GM12873 (cell line): ENCODE results near the gene LRRC3B.

Source experiments
- TF ChIP-seq, protein P1 (sequence below): IDR thresholded peaks from 2 replicates; pipeline ENCODE4 v1.5.1; 2012; ENCODE audit warnings: low read depth, mild to moderate bottlenecking, moderate library complexity, low read length, control low read depth; ENCODE audit not compliant: insufficient read depth; ENCODE audit errors: missing control alignments

Gene LRRC3B

DNA sequence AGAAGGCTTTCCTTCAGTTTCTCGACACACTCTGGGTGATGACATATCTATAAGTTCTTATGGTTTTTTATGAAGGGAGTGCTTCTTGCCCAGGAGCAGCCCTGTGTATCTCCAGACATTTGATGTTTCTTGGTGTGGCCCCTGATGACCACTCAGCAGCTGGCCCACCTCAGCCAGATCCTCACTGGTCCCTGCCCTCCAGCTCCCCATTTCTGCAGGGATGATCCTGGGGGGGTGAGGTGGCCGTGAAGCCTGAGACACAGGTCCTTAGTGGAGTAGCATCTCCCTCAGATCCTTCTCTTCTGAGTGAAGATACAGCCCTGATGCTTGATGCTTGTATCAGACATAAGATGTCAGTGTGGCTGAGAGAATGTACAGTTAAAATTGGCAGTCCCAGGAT lies 127.7 kb downstream of the LRRC3B start:
- TF ChIP-seq, protein P1, sequence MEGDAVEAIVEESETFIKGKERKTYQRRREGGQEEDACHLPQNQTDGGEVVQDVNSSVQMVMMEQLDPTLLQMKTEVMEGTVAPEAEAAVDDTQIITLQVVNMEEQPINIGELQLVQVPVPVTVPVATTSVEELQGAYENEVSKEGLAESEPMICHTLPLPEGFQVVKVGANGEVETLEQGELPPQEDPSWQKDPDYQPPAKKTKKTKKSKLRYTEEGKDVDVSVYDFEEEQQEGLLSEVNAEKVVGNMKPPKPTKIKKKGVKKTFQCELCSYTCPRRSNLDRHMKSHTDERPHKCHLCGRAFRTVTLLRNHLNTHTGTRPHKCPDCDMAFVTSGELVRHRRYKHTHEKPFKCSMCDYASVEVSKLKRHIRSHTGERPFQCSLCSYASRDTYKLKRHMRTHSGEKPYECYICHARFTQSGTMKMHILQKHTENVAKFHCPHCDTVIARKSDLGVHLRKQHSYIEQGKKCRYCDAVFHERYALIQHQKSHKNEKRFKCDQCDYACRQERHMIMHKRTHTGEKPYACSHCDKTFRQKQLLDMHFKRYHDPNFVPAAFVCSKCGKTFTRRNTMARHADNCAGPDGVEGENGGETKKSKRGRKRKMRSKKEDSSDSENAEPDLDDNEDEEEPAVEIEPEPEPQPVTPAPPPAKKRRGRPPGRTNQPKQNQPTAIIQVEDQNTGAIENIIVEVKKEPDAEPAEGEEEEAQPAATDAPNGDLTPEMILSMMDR = no peak

DNA sequence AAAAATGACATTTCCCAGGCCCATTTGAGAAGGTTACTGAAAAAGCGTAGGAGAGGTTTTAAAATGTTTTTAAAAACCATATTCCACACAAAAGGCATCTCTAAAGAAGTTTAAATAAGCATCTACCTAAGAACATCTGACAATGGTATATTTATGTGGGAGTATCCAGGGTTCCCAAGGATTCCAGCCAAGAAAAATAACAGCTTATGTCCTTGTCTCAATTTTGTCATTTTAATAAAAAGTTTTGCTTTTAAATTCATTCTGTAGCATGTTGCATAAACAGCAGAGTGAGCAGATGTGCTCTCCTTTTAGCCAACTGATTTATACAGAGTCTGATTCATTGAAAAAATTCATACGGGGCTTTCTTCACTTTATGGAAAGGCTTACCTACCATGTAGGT lies 129.9 kb downstream of the LRRC3B start:
- TF ChIP-seq, protein P1 = no peak

GRCh38 chr3:26753095-26753494 lies 130.5 kb downstream of the LRRC3B start:
- TF ChIP-seq, protein P1 = no peak

GRCh38 chr3:26757978-26758377 lies 135.4 kb downstream of the LRRC3B start:
- TF ChIP-seq, protein P1 = no peak
